Naive thymus-derived CD4-positive, alpha-beta T cell (primary cell): ENCODE results near the gene FUNDC2. TPM values are rescaled to one million over a fixed set of nuclear protein-coding genes. Genes with fewer than 3 reads are reported as not detected.

Experiments used
- ATAC-seq: fragments of 150-1000 bp; cut with Tn5 transposase; 2 replicates; pipeline ENCODE4 v1.10.0; 2021; ENCODE audit warnings: mild to moderate bottlenecking, moderate library complexity
- CTCF ChIA-PET: fragments of 350-600 bp; sonication (Branson Sonifier 250); formaldehyde crosslinking; loops from one replicate; lab custom pipeline; 2021; ENCODE audit warnings: antibody characterized with exemption; lab: Charles Lee
- POLR2A ChIA-PET: fragments of 350-600 bp; sonication (Branson Sonifier 250); formaldehyde crosslinking; loops from one replicate; lab custom pipeline; 2021; ENCODE audit warnings: antibody characterized with exemption, inconsistent platforms; lab: Charles Lee
- DNase-seq, 9 donors: peaks; one replicate each; pipeline versions ENCODE4 v3.0.0 to v3.0.0-alpha.2; 2020 to 2022; ENCODE audit warnings: mixed read lengths in 1 of 9
- H3K27ac ChIP-seq: one replicate; pipeline ENCODE4 v1.7.0; 2013; ENCODE audit warnings: mild to moderate bottlenecking, low read depth, low read length, moderate library complexity
- H3K27me3 ChIP-seq, 2 donors: one replicate each; pipeline ENCODE4 v1.7.0; 2013; ENCODE audit warnings: low read length in 2 of 2, mild to moderate bottlenecking in 2 of 2, moderate library complexity in 2 of 2; ENCODE audit not compliant: control insufficient read depth in 2 of 2, insufficient read depth in 2 of 2
- H3K36me3 ChIP-seq, 3 experiments: 1 replicate in 2 of 3; 2 replicates in 1 of 3; pipeline ENCODE4 v1.7.0; 2013; ENCODE audit warnings: low read length in 3 of 3, mild to moderate bottlenecking in 3 of 3, moderate library complexity in 1 of 3; ENCODE audit not compliant: insufficient read depth in 3 of 3, control insufficient read depth in 2 of 3
- H3K4me1 ChIP-seq, 2 donors: one replicate each; pipeline ENCODE4 v1.7.0; 2013; ENCODE audit warnings: low read length in 2 of 2, mild to moderate bottlenecking in 2 of 2, moderate library complexity in 1 of 2; ENCODE audit not compliant: control insufficient read depth in 2 of 2, insufficient read depth in 2 of 2
- H3K4me3 ChIP-seq: 2 replicates; pipeline ENCODE4 v1.7.0; 2013; ENCODE audit warnings: mild to moderate bottlenecking, low read length
- H3K9me3 ChIP-seq, 3 experiments: 1 replicate in 2 of 3; 2 replicates in 1 of 3; pipeline ENCODE4 v1.7.0; 2013; ENCODE audit warnings: low read length in 3 of 3; ENCODE audit not compliant: control insufficient read depth in 2 of 3
- H3K27ac Mint-ChIP-seq, 9 donors: one replicate each; pipeline ENCODE4 v1.8.0; 2020 to 2022; ENCODE audit warnings: mixed read lengths in 9 of 9, mild to moderate bottlenecking in 8 of 9, moderate library complexity in 5 of 9, inconsistent platforms in 2 of 9
- H3K27me3 Mint-ChIP-seq, 5 donors: one replicate each; pipeline ENCODE4 v1.8.0; 2021 to 2022; ENCODE audit warnings: mixed read lengths in 5 of 5, mild to moderate bottlenecking in 1 of 5
- H3K36me3 Mint-ChIP-seq, 5 donors: one replicate each; pipeline ENCODE4 v1.8.0; 2020 to 2022; ENCODE audit warnings: mixed read lengths in 5 of 5, mild to moderate bottlenecking in 3 of 5, inconsistent platforms in 1 of 5
- H3K4me1 Mint-ChIP-seq, 7 donors: one replicate each; pipeline ENCODE4 v1.8.0; 2020 to 2022; ENCODE audit warnings: mixed read lengths in 7 of 7, mild to moderate bottlenecking in 3 of 7, inconsistent platforms in 1 of 7
- H3K4me3 Mint-ChIP-seq, 10 donors: one replicate each; pipeline ENCODE4 v1.8.0; 2020 to 2022; ENCODE audit warnings: mild to moderate bottlenecking in 10 of 10, mixed read lengths in 10 of 10, moderate library complexity in 6 of 10, inconsistent platforms in 2 of 10
- H3K9me3 Mint-ChIP-seq, 11 donors: one replicate each; pipeline ENCODE4 v1.8.0; 2020 to 2022; ENCODE audit warnings: mixed read lengths in 11 of 11, mild to moderate bottlenecking in 4 of 11, inconsistent platforms in 1 of 11, moderate library complexity in 1 of 11
- intact Hi-C, 2 donors: fragments of 100-400 bp; cut with micrococcal nuclease; formaldehyde crosslinking; loops; one replicate each; pipeline ENCODE4 v1.15.1; 2023
- polyA plus RNA-seq, 2 donors: library from polyadenylated mRNA; unstranded; fragments of 300-500 nt; fragmentation: Illumina TruSeq; gene quantifications; one replicate each; pipeline ENCODE4 v1.2.3, GENCODE V29; 2021
- total RNA-seq, 6 experiments: library from RNA in 5 of 6; stranded (reverse) in 5 of 6; gene quantifications; 1 replicate in 5 of 6; 2 replicates in 1 of 6; pipeline ENCODE4 v1.2.3 and lab custom pipeline; 2021 to 2026

Gene FUNDC2
- total and polyA plus RNA-seq, 7 experiments from 2014 or later = 42.0 to 184 (median 57.9) TPM

GRCh38 chrX:154987940-154988339 is 38.7 kb upstream of the FUNDC2 start:
- Histone ChIP-seq H3K36me3 (no peaks in the 10 kb centered on the region), H3K9me3 (no peaks in the 10 kb centered on the region), H3K4me1 (no peaks in the 10 kb centered on the region), H3K27me3 (peaks cover 0 to 3% of the 10 kb centered on the region in 2 donors), H3K4me3 (no peak overlapping the region), H3K27ac (no peak overlapping the region)
- no peak overlapping the region for H3K27ac Mint-ChIP-seq
- no peak overlapping the region for H3K4me3 Mint-ChIP-seq
- ChIA-PET POLR2A (no interaction called here), CTCF (no interaction called here)
- H3K27me3 Mint-ChIP-seq = peaks cover 0 to 5% (median 0%) of the 10 kb centered on the region in 5 donors
- ATAC-seq (no peak), DNase-seq (no peak)
- H3K9me3 Mint-ChIP-seq = no peaks in the 10 kb centered on the region
- intact Hi-C loops = loop anchor here in 1 of 2 donors (1.0 kb wide), 1 partner anchor 69 kb away; no protein-coding TSS in a partner anchor
- no peaks in the 10 kb centered on the region for H3K36me3 Mint-ChIP-seq
- no peaks in the 10 kb centered on the region for H3K4me1 Mint-ChIP-seq

- ChIA-PET POLR2A (no interaction called here), CTCF (interaction anchor here (0.7 kb wide), 1 partner anchor 9 kb away, joined by 3 read pairs; no protein-coding TSS in a partner anchor)
- intact Hi-C loops = no loop called here
- Histone ChIP-seq H3K4me3 (no peak overlapping the region), H3K27ac (no peak overlapping the region), H3K27me3 (peaks cover 0 to 3% of the 10 kb centered on the region in 2 donors), H3K4me1 (no peaks in the 10 kb centered on the region), H3K36me3 (no peaks in the 10 kb centered on the region), H3K9me3 (no peaks in the 10 kb centered on the region)
- H3K27ac Mint-ChIP-seq = no peak overlapping the region
- peaks cover 0 to 5% (median 0%) of the 10 kb centered on the region in 5 donors for H3K27me3 Mint-ChIP-seq
- no peaks in the 10 kb centered on the region for H3K36me3 Mint-ChIP-seq
- no peak overlapping the region for H3K4me3 Mint-ChIP-seq
- ATAC-seq (no peak), DNase-seq (no peak)
- H3K4me1 Mint-ChIP-seq = no peaks in the 10 kb centered on the region
- no peaks in the 10 kb centered on the region for H3K9me3 Mint-ChIP-seq
Observed at GRCh38 chrX:154988719-154989118, 37.9 kb upstream of the FUNDC2 start.

- no peak overlapping the region for H3K27ac Mint-ChIP-seq
- intact Hi-C loops = no loop called here
- no peak overlapping the region for H3K4me3 Mint-ChIP-seq
- peaks cover 0 to 3% of the 10 kb centered on the region in 2 donors for H3K27me3 ChIP-seq
- H3K4me1 Mint-ChIP-seq = no peaks in the 10 kb centered on the region
- H3K9me3 ChIP-seq = no peaks in the 10 kb centered on the region
- peaks cover 0 to 5% (median 0%) of the 10 kb centered on the region in 5 donors for H3K27me3 Mint-ChIP-seq
- ATAC-seq = no peak
- no peak overlapping the region for H3K27ac ChIP-seq
- POLR2A ChIA-PET = no interaction called here
- H3K4me3 ChIP-seq = no peak overlapping the region
- no peak for DNase-seq
- H3K9me3 Mint-ChIP-seq = no peaks in the 10 kb centered on the region
- H3K36me3 ChIP-seq = no peaks in the 10 kb centered on the region
- CTCF ChIA-PET = no interaction called here
- no peaks in the 10 kb centered on the region for H3K36me3 Mint-ChIP-seq
- H3K4me1 ChIP-seq = no peaks in the 10 kb centered on the region
Observed at GRCh38 chrX:154990496-154990895, 36.1 kb upstream of the FUNDC2 start.

GRCh38 chrX:154991039-154991438 is 35.6 kb upstream of the FUNDC2 start:
- CTCF ChIA-PET = no interaction called here
- Mint-ChIP-seq H3K4me3 (no peak overlapping the region), H3K4me1 (no peaks in the 10 kb centered on the region), H3K27me3 (peaks cover 0 to 5% (median 0%) of the 10 kb centered on the region in 5 donors), H3K9me3 (no peaks in the 10 kb centered on the region), H3K36me3 (no peaks in the 10 kb centered on the region), H3K27ac (no peak overlapping the region)
- Histone ChIP-seq H3K4me1 (no peaks in the 10 kb centered on the region), H3K27me3 (peaks cover 0 to 3% of the 10 kb centered on the region in 2 donors), H3K36me3 (no peaks in the 10 kb centered on the region), H3K27ac (no peak overlapping the region), H3K9me3 (no peaks in the 10 kb centered on the region), H3K4me3 (no peak overlapping the region)
- DNase-seq = peak in 1 of 9 donors; percentile 30
- no peak for ATAC-seq
- intact Hi-C loops = no loop called here
- POLR2A ChIA-PET = no interaction called here

- H3K4me3 Mint-ChIP-seq = no peak overlapping the region
- H3K27me3 ChIP-seq = peaks cover 0 to 3% of the 10 kb centered on the region in 2 donors
- peaks cover 0 to 5% (median 0%) of the 10 kb centered on the region in 5 donors for H3K27me3 Mint-ChIP-seq
- no peak for ATAC-seq
- no peak overlapping the region for H3K27ac Mint-ChIP-seq
- no peaks in the 10 kb centered on the region for H3K4me1 ChIP-seq
- no peak for DNase-seq
- H3K9me3 ChIP-seq = no peaks in the 10 kb centered on the region
- ChIA-PET CTCF (no interaction called here), POLR2A (no interaction called here)
- H3K36me3 Mint-ChIP-seq = no peaks in the 10 kb centered on the region
- intact Hi-C loops = no loop called here
- H3K9me3 Mint-ChIP-seq = no peaks in the 10 kb centered on the region
- no peaks in the 10 kb centered on the region for H3K36me3 ChIP-seq
- H3K4me3 ChIP-seq = no peak overlapping the region
- H3K27ac ChIP-seq = no peak overlapping the region
- H3K4me1 Mint-ChIP-seq = no peaks in the 10 kb centered on the region
Observed at GRCh38 chrX:154991476-154991875, 35.2 kb upstream of the FUNDC2 start.

- Mint-ChIP-seq H3K36me3 (no peaks in the 10 kb centered on the region), H3K27me3 (peaks cover 0 to 7% (median 0%) of the 10 kb centered on the region in 5 donors), H3K4me3 (no peak overlapping the region), H3K9me3 (peaks cover 0 to 5% (median 0%) of the 10 kb centered on the region in 11 donors), H3K4me1 (no peaks in the 10 kb centered on the region), H3K27ac (no peak overlapping the region)
- ChIA-PET POLR2A (no interaction called here), CTCF (no interaction called here)
- Histone ChIP-seq H3K36me3 (no peaks in the 10 kb centered on the region), H3K4me1 (no peaks in the 10 kb centered on the region), H3K27ac (no peak overlapping the region), H3K4me3 (no peak overlapping the region), H3K9me3 (no peaks in the 10 kb centered on the region), H3K27me3 (no peaks in the 10 kb centered on the region)
- no peak for ATAC-seq
- DNase-seq = no peak
- intact Hi-C loops = no loop called here
Observed at GRCh38 chrX:154998204-154998880, 28.3 kb upstream of the FUNDC2 start.

GRCh38 chrX:155000841-155001240 is 25.8 kb upstream of the FUNDC2 start:
- ChIA-PET POLR2A (no interaction called here), CTCF (no interaction called here)
- ATAC-seq = no peak
- no peak overlapping the region for H3K27ac ChIP-seq
- no peaks in the 10 kb centered on the region for H3K36me3 ChIP-seq
- H3K9me3 ChIP-seq = no peaks in the 10 kb centered on the region
- H3K4me1 ChIP-seq = no peaks in the 10 kb centered on the region
- Mint-ChIP-seq H3K4me1 (no peaks in the 10 kb centered on the region), H3K27me3 (peaks cover 0 to 7% (median 0%) of the 10 kb centered on the region in 5 donors), H3K9me3 (peaks cover 0 to 5% (median 0%) of the 10 kb centered on the region in 11 donors), H3K4me3 (no peak overlapping the region), H3K36me3 (no peaks in the 10 kb centered on the region), H3K27ac (no peak overlapping the region)
- no peak overlapping the region for H3K4me3 ChIP-seq
- no peak for DNase-seq
- intact Hi-C loops = no loop called here
- no peaks in the 10 kb centered on the region for H3K27me3 ChIP-seq
